H9 (cell line): ENCODE measurements around the gene SLC10A3. TPM values are rescaled to one million over a fixed set of nuclear protein-coding genes. Genes with fewer than 3 reads are reported as not detected.

Experiments
- DNase-seq: peaks from one replicate; pipeline ENCODE4 v3.0.0-alpha.2; 2017
- H2AFZ ChIP-seq: one replicate; pipeline ENCODE4 v1.6.1; 2013; ENCODE audit warnings: mild to moderate bottlenecking, low read length, control low read depth, moderate library complexity
- H2AK5ac ChIP-seq: 2 replicates; pipeline ENCODE4 v1.6.1; 2013; ENCODE audit warnings: low read length, control low read depth, mixed read lengths; ENCODE audit not compliant: insufficient read length
- H2BK120ac ChIP-seq: one replicate; pipeline ENCODE4 v1.6.1; 2013; ENCODE audit warnings: low read depth, mild to moderate bottlenecking, low read length, control low read depth, inconsistent platforms; ENCODE audit not compliant: poor library complexity, severe bottlenecking
- H2BK12ac ChIP-seq: 2 replicates; pipeline ENCODE4 v1.6.1; 2013; ENCODE audit warnings: low read length, control low read depth, mixed read lengths, low read depth; ENCODE audit not compliant: insufficient read length
- H2BK15ac ChIP-seq: 2 replicates; pipeline ENCODE4 v1.6.1; 2013; ENCODE audit warnings: low read depth, low read length, control low read depth
- H2BK20ac ChIP-seq: one replicate; pipeline ENCODE4 v1.6.1; 2013; ENCODE audit warnings: low read depth, mild to moderate bottlenecking, low read length, control low read depth, inconsistent platforms; ENCODE audit not compliant: poor library complexity, severe bottlenecking
- H2BK5ac ChIP-seq: 2 replicates; pipeline ENCODE4 v1.6.1; 2013; ENCODE audit warnings: low read length, control low read depth, mixed read lengths; ENCODE audit not compliant: insufficient read length
- H3K14ac ChIP-seq: 2 replicates; pipeline ENCODE4 v1.6.1; 2013; ENCODE audit warnings: low read length, control low read depth; ENCODE audit not compliant: insufficient read depth
- H3K18ac ChIP-seq: 2 replicates; pipeline ENCODE4 v1.6.1; 2013; ENCODE audit warnings: low read depth, mild to moderate bottlenecking, mixed read lengths, low read length, control low read depth; ENCODE audit not compliant: insufficient read length
- H3K23ac ChIP-seq: 2 replicates; pipeline ENCODE4 v1.6.1; 2013; ENCODE audit warnings: low read length, control low read depth, mixed read lengths, low read depth; ENCODE audit not compliant: insufficient read length
- H3K23me2 ChIP-seq: 2 replicates; pipeline ENCODE4 v1.6.1; 2013; ENCODE audit warnings: low read depth, mild to moderate bottlenecking, mixed read lengths, low read length, control low read depth; ENCODE audit not compliant: insufficient read length, poor library complexity, severe bottlenecking
- H3K27ac ChIP-seq: 2 replicates; pipeline ENCODE4 v1.5.1; 2013; ENCODE audit warnings: low read length, control low read depth, mixed read lengths, low read depth; ENCODE audit not compliant: insufficient read length
- H3K27me3 ChIP-seq: 2 replicates; pipeline ENCODE4 v1.6.1; 2013; ENCODE audit warnings: low read length, control low read depth, inconsistent platforms; ENCODE audit not compliant: insufficient read depth
- H3K4ac ChIP-seq: 2 replicates; pipeline ENCODE4 v1.6.1; 2013; ENCODE audit warnings: low read depth, mild to moderate bottlenecking, control low read depth, inconsistent platforms, low read length, moderate library complexity
- H3K4me1 ChIP-seq: 2 replicates; pipeline ENCODE4 v1.6.1; 2013; ENCODE audit warnings: low read length, control low read depth, inconsistent platforms; ENCODE audit not compliant: insufficient read depth
- H3K4me2 ChIP-seq: 2 replicates; pipeline ENCODE4 v1.6.1; 2013; ENCODE audit warnings: low read length, control low read depth, mixed read lengths; ENCODE audit not compliant: insufficient read length, insufficient read depth
- H3K56ac ChIP-seq: 2 replicates; pipeline ENCODE4 v1.6.1; 2013; ENCODE audit warnings: low read depth, mild to moderate bottlenecking, mixed read lengths, low read length, control low read depth; ENCODE audit not compliant: insufficient read length
- H3K79me1 ChIP-seq: 2 replicates; pipeline ENCODE4 v1.6.1; 2013; ENCODE audit warnings: low read depth, mild to moderate bottlenecking, moderate library complexity, low read length, control low read depth, inconsistent platforms; ENCODE audit not compliant: insufficient read depth, poor library complexity, severe bottlenecking
- H3K79me2 ChIP-seq: 2 replicates; pipeline ENCODE4 v1.6.1; 2013; ENCODE audit warnings: low read length, control low read depth, inconsistent platforms; ENCODE audit not compliant: insufficient read depth
- H3K9ac ChIP-seq: 2 replicates; pipeline ENCODE4 v1.6.1; 2013; ENCODE audit warnings: low read length, control low read depth, mixed read lengths; ENCODE audit not compliant: insufficient read length; ENCODE audit errors: extremely low read depth
- H3K9me3 ChIP-seq: one replicate; pipeline ENCODE4 v1.6.1; 2013; ENCODE audit warnings: low read depth, low read length, inconsistent platforms; ENCODE audit not compliant: control insufficient read depth
- H3T11ph ChIP-seq: one replicate; pipeline ENCODE4 v1.6.1; 2013; ENCODE audit warnings: mild to moderate bottlenecking, low read length, control low read depth, inconsistent platforms
- H4K20me1 ChIP-seq: one replicate; pipeline ENCODE4 v1.6.1; 2013; ENCODE audit not compliant: control insufficient read depth, insufficient read length, insufficient read depth
- H4K5ac ChIP-seq: 2 replicates; pipeline ENCODE4 v1.6.1; 2013; ENCODE audit warnings: low read depth, mild to moderate bottlenecking, mixed read lengths, low read length, control low read depth; ENCODE audit not compliant: insufficient read length
- H4K8ac ChIP-seq: replicated peaks from 2 replicates; pipeline ENCODE4 v1.6.1; 2013; ENCODE audit warnings: low read length, control low read depth, mixed read lengths, low read depth; ENCODE audit not compliant: insufficient read length
- H4K91ac ChIP-seq: 2 replicates; pipeline ENCODE4 v1.6.1; 2013; ENCODE audit warnings: low read depth, mild to moderate bottlenecking, moderate library complexity, mixed read lengths, low read length, control low read depth; ENCODE audit not compliant: insufficient read length
- H3K27ac Mint-ChIP-seq, 3 experiments: 2 replicates in 2 of 3; 3 replicates in 1 of 3; pipeline ENCODE4 v1.8.0; 2020 to 2021; ENCODE audit warnings: mixed read lengths in 3 of 3, mild to moderate bottlenecking in 1 of 3, moderate library complexity in 1 of 3
- H3K27me3 Mint-ChIP-seq: 2 replicates; pipeline ENCODE4 v1.8.0; 2021; ENCODE audit warnings: low read depth, mild to moderate bottlenecking, moderate library complexity, mixed read lengths
- H3K36me3 Mint-ChIP-seq, 3 experiments: 2 replicates in 2 of 3; 3 replicates in 1 of 3; pipeline ENCODE4 v1.8.0; 2020 to 2021; ENCODE audit warnings: low read depth in 3 of 3, mixed read lengths in 3 of 3; ENCODE audit not compliant: insufficient read depth in 1 of 3
- H3K4me1 Mint-ChIP-seq, 2 experiments: 2 replicates each; pipeline ENCODE4 v1.8.0; 2020; ENCODE audit warnings: mixed read lengths in 2 of 2
- H3K4me3 Mint-ChIP-seq, 2 experiments: 2 replicates in 1 of 2; 3 replicates in 1 of 2; pipeline ENCODE4 v1.8.0; 2020 to 2021; ENCODE audit warnings: mild to moderate bottlenecking in 2 of 2, mixed read lengths in 2 of 2, moderate library complexity in 1 of 2
- H3K9me3 Mint-ChIP-seq, 2 experiments: 2 replicates in 1 of 2; 3 replicates in 1 of 2; pipeline ENCODE4 v1.8.0; 2020; ENCODE audit warnings: mild to moderate bottlenecking in 2 of 2, mixed read lengths in 2 of 2, moderate library complexity in 1 of 2
- CTCF ChIP-seq: fragments of 200-600 bp; sonication (generic); conservative IDR thresholded peaks from 3 replicates; pipeline ENCODE4 v1.8.0; 2021; ENCODE audit warnings: antibody characterized with exemption, mild to moderate bottlenecking
- WGBS: extraction: QIAGEN DNeasy Blood & Tissue Kit; methylation state at CpG from one replicate; pipeline ENCODE4 v1.1.7; 2013; ENCODE audit warnings: missing lambda C conversion rate, low lambda C conversion rate, mixed read lengths; ENCODE audit not compliant: insufficient read length; ENCODE audit errors: extremely low coverage; 5-methylcytosine and 5-hydroxymethylcytosine counted together
- total RNA-seq: library from RNA; stranded (reverse); gene quantifications from 2 replicates; pipeline ENCODE4 v1.2.1, GENCODE V29; 2021

Gene SLC10A3
- total RNA-seq, 1 experiment from 2014 or later, result 8.8 TPM

- peaks cover 18% of the 10 kb centered on the region for H3K9me3 ChIP-seq
- Mint-ChIP-seq H3K27ac (no peak overlapping the region), H3K4me3 (no peak overlapping the region), H3K4me1 (peaks cover 4 to 5% of the 10 kb centered on the region in 2 experiments; a peak in 3 of 4 replicates), H3K27me3 (peaks cover 3% of the 10 kb centered on the region; the same call in 1 of the 2 replicates), H3K36me3 (peaks cover 23 to 31% (median 24%) of the 10 kb centered on the region in 3 experiments), H3K9me3 (peaks cover 58 to 69% of the 10 kb centered on the region in 2 experiments)
- no peak overlapping the region for H4K8ac ChIP-seq
- no CpG with 5 or more reads among the region's 12 CpGs for WGBS
- no peak overlapping the region for H2AFZ ChIP-seq
- no peaks in the 10 kb centered on the region for H3K79me1 ChIP-seq
- H2AK5ac ChIP-seq, result no peak overlapping the region
- DNase-seq, result no peak
- no peak overlapping the region for H3K4ac ChIP-seq
- no peak overlapping the region for H4K91ac ChIP-seq
- H3K4me2 ChIP-seq, result no peak overlapping the region
- no peak overlapping the region for H3T11ph ChIP-seq
- no peaks in the 10 kb centered on the region for H4K20me1 ChIP-seq
- no peaks in the 10 kb centered on the region for H3K27me3 ChIP-seq
- no peak overlapping the region for H3K9ac ChIP-seq
- H3K23me2 ChIP-seq, result peaks cover 11% of the 10 kb centered on the region
- H4K5ac ChIP-seq, result no peak overlapping the region
- no peak overlapping the region for H2BK15ac ChIP-seq
- no peak overlapping the region for H2BK120ac ChIP-seq
- no peaks in the 10 kb centered on the region for H3K4me1 ChIP-seq
- H3K23ac ChIP-seq, result no peak overlapping the region
- no peak overlapping the region for H3K14ac ChIP-seq
- H2BK12ac ChIP-seq, result no peak overlapping the region
- H3K79me2 ChIP-seq, result no peaks in the 10 kb centered on the region
- H3K27ac ChIP-seq, result no peak overlapping the region
- H3K18ac ChIP-seq, result no peak overlapping the region
- no peak overlapping the region for H3K56ac ChIP-seq
- no peak overlapping the region for H2BK5ac ChIP-seq
- H2BK20ac ChIP-seq, result no peak overlapping the region
- TF ChIP-seq CTCF, result no peak
These were observed 21.3 kb upstream of the SLC10A3 start for GRCh38 chrX:154511761-154512160.
